Right atrium auricular region (tissue), 2 donors: ENCODE data around the gene TCF12. TPM values are rescaled to one million over a fixed set of nuclear protein-coding genes. Genes with fewer than 3 reads are reported as not detected.

ENCODE experiments used
- DNase-seq: peaks from one replicate; pipeline ENCODE4 v3.0.0-alpha.2; 2019; ENCODE audit warnings: low spot score
- H3K27ac ChIP-seq, 2 donors: fragments of 200-600 bp; sonication (generic); 1 replicate in 1 of 2; 2 replicates in 1 of 2; pipeline ENCODE4 v1.5.1; 2016 to 2019
- H3K27me3 ChIP-seq, 2 donors: fragments of 200-600 bp; sonication (generic); one replicate each; pipeline versions ENCODE4 v1.5.1 to v1.6.0; 2017 to 2019
- H3K36me3 ChIP-seq: fragments of 200-600 bp; sonication (generic); one replicate; pipeline ENCODE4 v1.5.1; 2016
- H3K4me1 ChIP-seq, 2 donors: fragments of 200-600 bp; sonication (generic); one replicate each; pipeline versions ENCODE4 v1.5.1 to v1.6.0; 2017 to 2019
- H3K4me3 ChIP-seq, 2 donors: fragments of 200-600 bp; sonication (generic); 1 replicate in 1 of 2; 2 replicates in 1 of 2; pipeline ENCODE4 v1.5.1; 2017 to 2019; ENCODE audit warnings: mild to moderate bottlenecking in 1 of 2, moderate library complexity in 1 of 2
- H3K9me3 ChIP-seq, 2 donors: fragments of 200-600 bp; sonication (generic); one replicate each; pipeline ENCODE4 v1.5.1; 2019
- CTCF ChIP-seq, 2 donors: fragments of 200-600 bp; sonication (generic); IDR thresholded peaks; one replicate each; pipeline ENCODE4 v1.5.1; 2019; ENCODE audit warnings: antibody characterized with exemption in 2 of 2
- total RNA-seq, 2 donors: library from RNA; depleted of rRNA; stranded (reverse); fragments of >200 nt; gene quantifications; one replicate each; pipeline ENCODE4 v1.1.0, GENCODE V29; 2016

TCF12 gene
- total RNA-seq, 2 donors from 2014 or later: 35.2 to 40.0 TPM

- H3K27ac ChIP-seq: no peak overlapping the region
These were observed 365.5 kb downstream of the TCF12 start for GRCh38 chr15:57283774-57284503.

GRCh38 chr15:57284535-57284934 is 366.1 kb downstream of the TCF12 start:
- no peak for DNase-seq
- H3K9me3 ChIP-seq: no peaks in the 10 kb centered on the region
- H3K4me1 ChIP-seq: peaks cover 0 to 6% of the 10 kb centered on the region in 2 donors
- no peak for TF ChIP-seq CTCF (IDR thresholded peaks at IDR 0.05)
- no peak overlapping the region for H3K27ac ChIP-seq
- peaks cover 45% of the 10 kb centered on the region for H3K36me3 ChIP-seq
- no peaks in the 10 kb centered on the region for H3K27me3 ChIP-seq
- H3K4me3 ChIP-seq: no peak overlapping the region

More at GRCh38 chr15:57283774-57284503, 365.5 kb downstream of the TCF12 start:
- Histone ChIP-seq H3K4me1 (peaks cover 0 to 6% of the 10 kb centered on the region in 2 donors), H3K27me3 (no peaks in the 10 kb centered on the region), H3K9me3 (no peaks in the 10 kb centered on the region), H3K36me3 (peaks cover 50% of the 10 kb centered on the region), H3K4me3 (no peak overlapping the region)
- DNase-seq: no peak
- TF ChIP-seq CTCF (IDR thresholded peaks at IDR 0.05): no peak

- Histone ChIP-seq H3K27ac (no peak overlapping the region), H3K4me3 (no peak overlapping the region), H3K4me1 (peaks cover 0 to 6% of the 10 kb centered on the region in 2 donors), H3K36me3 (peaks cover 45% of the 10 kb centered on the region), H3K9me3 (no peaks in the 10 kb centered on the region), H3K27me3 (no peaks in the 10 kb centered on the region)
- no peak for DNase-seq
- TF ChIP-seq CTCF (IDR thresholded peaks at IDR 0.05): no peak
These were observed 366.9 kb downstream of the TCF12 start for GRCh38 chr15:57285386-57285785.

- Histone ChIP-seq H3K4me1 (peaks cover 0 to 6% of the 10 kb centered on the region in 2 donors), H3K27me3 (no peaks in the 10 kb centered on the region), H3K4me3 (no peak overlapping the region), H3K36me3 (peaks cover 36% of the 10 kb centered on the region), H3K9me3 (no peaks in the 10 kb centered on the region), H3K27ac (no peak overlapping the region)
- TF ChIP-seq CTCF (IDR thresholded peaks at IDR 0.05): no peak
- DNase-seq: no peak
These were observed 368.1 kb downstream of the TCF12 start for GRCh38 chr15:57286446-57287122.

GRCh38 chr15:57287123-57287521 is 368.7 kb downstream of the TCF12 start:
- no peak for DNase-seq
- TF ChIP-seq CTCF (IDR thresholded peaks at IDR 0.05): no peak
- peaks cover 35% of the 10 kb centered on the region for H3K36me3 ChIP-seq
- H3K9me3 ChIP-seq: no peaks in the 10 kb centered on the region
- peaks cover 0 to 6% of the 10 kb centered on the region in 2 donors for H3K4me1 ChIP-seq
- H3K27ac ChIP-seq: no peak overlapping the region
- H3K27me3 ChIP-seq: no peaks in the 10 kb centered on the region
- H3K4me3 ChIP-seq: no peak overlapping the region
